ENCODE measurements around the gene CDK14.

CDK14 gene

GRCh38 chr7:91140286-91140685 is 544.2 kb downstream of the CDK14 start:
- no peak for DNase-seq (ENCODE audit: low read depth)
- H3K4me3 ChIP-seq (ENCODE audit: low read depth, low read length): no peak overlapping the region
- TF ChIP-seq CTCF (IDR thresholded peaks at IDR 0.05; ENCODE audit: insufficient read depth, low read depth, low read length, missing control alignments): no peak

- DNase-seq (ENCODE audit: low read depth): no peak
- no peak for TF ChIP-seq CTCF (IDR thresholded peaks at IDR 0.05; ENCODE audit: insufficient read depth, low read depth, low read length, missing control alignments)
- H3K4me3 ChIP-seq (ENCODE audit: low read depth, low read length): no peak overlapping the region
Observed at GRCh38 chr7:91140982-91141381, 544.9 kb downstream of the CDK14 start.

GRCh38 chr7:91142743-91143142 is 546.6 kb downstream of the CDK14 start:
- no peak for DNase-seq (ENCODE audit: low read depth)
- TF ChIP-seq CTCF (IDR thresholded peaks at IDR 0.05; ENCODE audit: insufficient read depth, low read depth, low read length, missing control alignments): no peak
- no peak overlapping the region for H3K4me3 ChIP-seq (ENCODE audit: low read depth, low read length)

GRCh38 chr7:91149341-91150246 is 553.5 kb downstream of the CDK14 start:
- TF ChIP-seq CTCF (IDR thresholded peaks at IDR 0.05; ENCODE audit: insufficient read depth, low read depth, low read length, missing control alignments): no peak
- no peak for DNase-seq (ENCODE audit: low read depth)
- H3K4me3 ChIP-seq (ENCODE audit: low read depth, low read length): no peak overlapping the region

GRCh38 chr7:91151916-91152315 is 555.8 kb downstream of the CDK14 start:
- H3K4me3 ChIP-seq (ENCODE audit: low read depth, low read length): no peak overlapping the region
- no peak for TF ChIP-seq CTCF (IDR thresholded peaks at IDR 0.05; ENCODE audit: insufficient read depth, low read depth, low read length, missing control alignments)
- DNase-seq (ENCODE audit: low read depth): no peak

GRCh38 chr7:91156316-91157185 is 560.4 kb downstream of the CDK14 start:
- TF ChIP-seq CTCF (IDR thresholded peaks at IDR 0.05; ENCODE audit: insufficient read depth, low read depth, low read length, missing control alignments): no peak
- DNase-seq (ENCODE audit: low read depth): no peak
- no peak overlapping the region for H3K4me3 ChIP-seq (ENCODE audit: low read depth, low read length)

Data from GM12865 (cell line).